ENCODE measurements around the gene EGFR.
A peak's percentile ranks its signal among the peaks of the same experiment; 100 is the strongest.

EGFR gene

GRCh38 chr7:55099821-55100543 is 81.2 kb downstream of the EGFR start:
- DNase-seq (ENCODE audit: low spot score) (no peak), FAIRE-seq (peak; percentile 46)

GRCh38 chr7:55100544-55101327 is 81.9 kb downstream of the EGFR start:
- peak; percentile 67 for FAIRE-seq
- no peak for DNase-seq (ENCODE audit: low spot score)

- peak; percentile 50 for FAIRE-seq
- no peak for DNase-seq (ENCODE audit: low spot score)
These were observed 82.5 kb downstream of the EGFR start for GRCh38 chr7:55101359-55101758.

- no peak for DNase-seq (ENCODE audit: low spot score)
- FAIRE-seq: no peak
These were observed 85.3 kb downstream of the EGFR start for GRCh38 chr7:55104123-55104522.

- no peak for FAIRE-seq
- peak; percentile 41 for DNase-seq (ENCODE audit: low spot score)
These were observed 86.1 kb downstream of the EGFR start for GRCh38 chr7:55104712-55105433.

- FAIRE-seq (no peak), DNase-seq (ENCODE audit: low spot score) (no peak)
These were observed 87.1 kb downstream of the EGFR start for GRCh38 chr7:55105952-55106351.

- DNase-seq (ENCODE audit: low spot score) (no peak), FAIRE-seq (no peak)
These were observed 89.1 kb downstream of the EGFR start for GRCh38 chr7:55107946-55108345.

GRCh38 chr7:55108401-55108800 is 89.6 kb downstream of the EGFR start:
- FAIRE-seq: peak; percentile 52
- DNase-seq (ENCODE audit: low spot score): no peak

GRCh38 chr7:55108818-55109217 is 90.0 kb downstream of the EGFR start:
- FAIRE-seq (no peak), DNase-seq (ENCODE audit: low spot score) (no peak)

GRCh38 chr7:55109404-55110167 is 90.8 kb downstream of the EGFR start:
- DNase-seq (ENCODE audit: low spot score): peak; percentile 58
- peak; percentile 37 for FAIRE-seq

- no peak for FAIRE-seq
- no peak for DNase-seq (ENCODE audit: low spot score)
These were observed 91.6 kb downstream of the EGFR start for GRCh38 chr7:55110282-55110992.

- no peak for FAIRE-seq
- no peak for DNase-seq (ENCODE audit: low spot score)
These were observed 92.2 kb downstream of the EGFR start for GRCh38 chr7:55110993-55111361.

GRCh38 chr7:55112056-55112455 is 93.2 kb downstream of the EGFR start:
- peak; percentile 20 for FAIRE-seq
- no peak for DNase-seq (ENCODE audit: low spot score)

GRCh38 chr7:55113760-55114540 is 95.1 kb downstream of the EGFR start:
- no peak for DNase-seq (ENCODE audit: low spot score)

GRCh38 chr7:55117286-55117685 is 98.5 kb downstream of the EGFR start:
- DNase-seq (ENCODE audit: low spot score): no peak
- FAIRE-seq: no peak

More at GRCh38 chr7:55113760-55114540, 95.1 kb downstream of the EGFR start:
- FAIRE-seq: no peak

- FAIRE-seq (no peak), DNase-seq (ENCODE audit: low spot score) (no peak)
These were observed 99.6 kb downstream of the EGFR start for GRCh38 chr7:55118426-55118825.

- no peak for FAIRE-seq
- DNase-seq (ENCODE audit: low spot score): no peak
These were observed 100.8 kb downstream of the EGFR start for GRCh38 chr7:55119571-55119970.

GRCh38 chr7:55120074-55120473 is 101.3 kb downstream of the EGFR start:
- FAIRE-seq: peak; percentile 61
- DNase-seq (ENCODE audit: low spot score): no peak

- DNase-seq (ENCODE audit: low spot score) (no peak), FAIRE-seq (no peak)
These were observed 101.8 kb downstream of the EGFR start for GRCh38 chr7:55120501-55121198.

Data from urothelium cell line (cell line).